ENCODE measurements around the gene SNRNP25. TPM values are rescaled to one million over a fixed set of nuclear protein-coding genes. Genes with fewer than 3 reads are reported as not detected.

SNRNP25 gene
- polyA plus RNA-seq, 1 donor: 21.6 TPM

- no peak overlapping the region for H3K27ac ChIP-seq (ENCODE audit: low read length)
- DNase-seq: no peak
- H3K4me1 ChIP-seq (ENCODE audit: control insufficient read depth, insufficient read depth, low read length): no peaks in the 10 kb centered on the region
- no CpG with 5 or more reads among the region's 14 CpGs for WGBS (ENCODE audit: insufficient coverage, low lambda C conversion rate)
- no peaks in the 10 kb centered on the region for H3K27me3 ChIP-seq (ENCODE audit: control insufficient read depth, insufficient read depth, low read length)
- no peak overlapping the region for H3K4me3 ChIP-seq (ENCODE audit: low read length)
- peaks cover 64% of the 10 kb centered on the region for H3K36me3 ChIP-seq (ENCODE audit: control insufficient read depth, insufficient read depth, low read length)
- peaks cover 2% of the 10 kb centered on the region for H3K9me3 ChIP-seq (ENCODE audit: control insufficient read depth, low read depth, low read length)
These were observed 35.0 kb downstream of the SNRNP25 start for GRCh38 chr16:88613-89012.

- Histone ChIP-seq H3K4me1 (ENCODE audit: control insufficient read depth, insufficient read depth, low read length) (no peaks in the 10 kb centered on the region), H3K4me3 (ENCODE audit: low read length) (no peak overlapping the region), H3K27me3 (ENCODE audit: control insufficient read depth, insufficient read depth, low read length) (no peaks in the 10 kb centered on the region), H3K9me3 (ENCODE audit: control insufficient read depth, low read depth, low read length) (peaks cover 2% of the 10 kb centered on the region), H3K27ac (ENCODE audit: low read length) (no peak overlapping the region), H3K36me3 (ENCODE audit: control insufficient read depth, insufficient read depth, low read length) (peaks cover 55% of the 10 kb centered on the region)
- no CpG with 5 or more reads among the region's 30 CpGs for WGBS (ENCODE audit: insufficient coverage, low lambda C conversion rate)
- DNase-seq: no peak
These were observed 36.0 kb downstream of the SNRNP25 start for GRCh38 chr16:89391-90302.

- Histone ChIP-seq H3K27me3 (ENCODE audit: control insufficient read depth, insufficient read depth, low read length) (no peaks in the 10 kb centered on the region), H3K4me1 (ENCODE audit: control insufficient read depth, insufficient read depth, low read length) (no peaks in the 10 kb centered on the region), H3K9me3 (ENCODE audit: control insufficient read depth, low read depth, low read length) (no peaks in the 10 kb centered on the region), H3K4me3 (ENCODE audit: low read length) (no peak overlapping the region), H3K36me3 (ENCODE audit: control insufficient read depth, insufficient read depth, low read length) (peaks cover 41% of the 10 kb centered on the region), H3K27ac (ENCODE audit: low read length) (no peak overlapping the region)
- WGBS (ENCODE audit: insufficient coverage, low lambda C conversion rate): no CpG with 5 or more reads among the region's 9 CpGs
- no peak for DNase-seq
These were observed 37.9 kb downstream of the SNRNP25 start for GRCh38 chr16:91484-91883.

DNA sequence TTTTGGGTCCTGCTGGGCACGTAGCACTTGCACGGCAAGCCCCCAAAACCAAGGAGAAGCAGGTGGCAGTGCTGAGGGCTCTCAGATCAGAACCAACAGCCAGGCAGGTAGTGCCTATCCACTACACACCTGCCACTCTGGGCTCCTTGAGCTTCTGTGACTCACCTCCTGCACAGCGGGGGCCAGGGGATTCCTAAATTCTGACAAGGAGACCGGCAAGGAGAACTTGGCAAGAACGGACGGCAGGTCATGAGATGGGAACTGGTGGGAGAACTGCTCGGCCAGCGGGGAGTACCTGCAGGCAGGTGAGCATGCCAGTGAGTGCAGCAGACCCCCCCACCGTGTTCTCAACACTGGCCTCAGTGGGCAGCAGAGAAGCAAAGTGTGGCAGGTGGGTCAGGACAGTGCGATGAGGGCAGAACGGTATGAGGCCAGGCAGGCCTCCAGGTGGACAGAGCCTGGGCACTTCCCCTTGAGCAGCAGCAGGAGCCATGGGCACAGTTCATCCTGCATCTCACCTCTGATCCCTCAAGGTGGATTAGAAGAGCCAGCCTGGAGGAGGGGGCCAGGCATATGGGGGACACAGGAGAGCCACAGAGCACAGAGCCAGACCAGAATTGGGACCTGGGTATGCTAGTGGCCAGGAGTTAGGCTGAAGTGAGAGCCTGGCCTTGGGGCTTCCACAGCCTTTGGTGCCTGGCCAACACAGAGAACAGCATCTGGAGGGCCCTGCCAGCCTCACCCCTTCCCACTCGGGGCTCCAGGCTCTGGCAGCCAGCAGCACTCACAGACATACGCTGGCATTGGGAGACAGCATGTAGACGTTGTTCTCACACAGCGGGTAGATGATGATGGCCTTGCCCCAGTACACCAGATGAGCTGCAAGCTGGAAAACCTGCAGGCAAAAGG, 39.1 kb downstream of the SNRNP25 start:
- Histone ChIP-seq H3K9me3 (ENCODE audit: control insufficient read depth, low read depth, low read length) (no peaks in the 10 kb centered on the region), H3K27me3 (ENCODE audit: control insufficient read depth, insufficient read depth, low read length) (no peaks in the 10 kb centered on the region), H3K4me3 (ENCODE audit: low read length) (no peak overlapping the region), H3K4me1 (ENCODE audit: control insufficient read depth, insufficient read depth, low read length) (no peaks in the 10 kb centered on the region), H3K36me3 (ENCODE audit: control insufficient read depth, insufficient read depth, low read length) (peaks cover 37% of the 10 kb centered on the region), H3K27ac (ENCODE audit: low read length) (no peak overlapping the region)
- no CpG with 5 or more reads among the region's 15 CpGs for WGBS (ENCODE audit: insufficient coverage, low lambda C conversion rate)
- no peak for DNase-seq

- Histone ChIP-seq H3K9me3 (ENCODE audit: control insufficient read depth, low read depth, low read length) (no peaks in the 10 kb centered on the region), H3K4me3 (ENCODE audit: low read length) (no peak overlapping the region), H3K36me3 (ENCODE audit: control insufficient read depth, insufficient read depth, low read length) (peaks cover 30% of the 10 kb centered on the region), H3K27ac (ENCODE audit: low read length) (no peak overlapping the region), H3K27me3 (ENCODE audit: control insufficient read depth, insufficient read depth, low read length) (no peaks in the 10 kb centered on the region), H3K4me1 (ENCODE audit: control insufficient read depth, insufficient read depth, low read length) (no peaks in the 10 kb centered on the region)
- no peak for DNase-seq
- no CpG with 5 or more reads among the region's 5 CpGs for WGBS (ENCODE audit: insufficient coverage, low lambda C conversion rate)
These were observed 41.3 kb downstream of the SNRNP25 start for GRCh38 chr16:94918-95265.

- no peak overlapping the region for H3K4me3 ChIP-seq (ENCODE audit: low read length)
- no peaks in the 10 kb centered on the region for H3K4me1 ChIP-seq (ENCODE audit: control insufficient read depth, insufficient read depth, low read length)
- WGBS (ENCODE audit: insufficient coverage, low lambda C conversion rate): no CpG with 5 or more reads among the region's 11 CpGs
- peak; percentile 76 to 86 for DNase-seq
- H3K36me3 ChIP-seq (ENCODE audit: control insufficient read depth, insufficient read depth, low read length): peaks cover 28% of the 10 kb centered on the region
- no peaks in the 10 kb centered on the region for H3K9me3 ChIP-seq (ENCODE audit: control insufficient read depth, low read depth, low read length)
- H3K27me3 ChIP-seq (ENCODE audit: control insufficient read depth, insufficient read depth, low read length): no peaks in the 10 kb centered on the region
- no peak overlapping the region for H3K27ac ChIP-seq (ENCODE audit: low read length)
These were observed 43.3 kb downstream of the SNRNP25 start for GRCh38 chr16:96935-97381.

- H3K4me3 ChIP-seq (ENCODE audit: low read length): no peak overlapping the region
- DNase-seq: no peak
- H3K36me3 ChIP-seq (ENCODE audit: control insufficient read depth, insufficient read depth, low read length): peaks cover 23% of the 10 kb centered on the region
- H3K27ac ChIP-seq (ENCODE audit: low read length): no peak overlapping the region
- WGBS (ENCODE audit: insufficient coverage, low lambda C conversion rate): no CpG with 5 or more reads among the region's 8 CpGs
- no peaks in the 10 kb centered on the region for H3K9me3 ChIP-seq (ENCODE audit: control insufficient read depth, low read depth, low read length)
- H3K27me3 ChIP-seq (ENCODE audit: control insufficient read depth, insufficient read depth, low read length): no peaks in the 10 kb centered on the region
- no peaks in the 10 kb centered on the region for H3K4me1 ChIP-seq (ENCODE audit: control insufficient read depth, insufficient read depth, low read length)
These were observed 44.2 kb downstream of the SNRNP25 start for GRCh38 chr16:97822-98221.

- Histone ChIP-seq H3K27me3 (ENCODE audit: control insufficient read depth, insufficient read depth, low read length) (no peaks in the 10 kb centered on the region), H3K27ac (ENCODE audit: low read length) (no peak overlapping the region), H3K4me3 (ENCODE audit: low read length) (no peak overlapping the region), H3K36me3 (ENCODE audit: control insufficient read depth, insufficient read depth, low read length) (peaks cover 30% of the 10 kb centered on the region), H3K9me3 (ENCODE audit: control insufficient read depth, low read depth, low read length) (no peaks in the 10 kb centered on the region), H3K4me1 (ENCODE audit: control insufficient read depth, insufficient read depth, low read length) (no peaks in the 10 kb centered on the region)
- no peak for DNase-seq
- WGBS (ENCODE audit: insufficient coverage, low lambda C conversion rate): no CpG with 5 or more reads among the region's 5 CpGs
These were observed 47.4 kb downstream of the SNRNP25 start for GRCh38 chr16:100989-101388.

- H3K27me3 ChIP-seq (ENCODE audit: control insufficient read depth, insufficient read depth, low read length): no peaks in the 10 kb centered on the region
- H3K4me1 ChIP-seq (ENCODE audit: control insufficient read depth, insufficient read depth, low read length): no peaks in the 10 kb centered on the region
- no peaks in the 10 kb centered on the region for H3K9me3 ChIP-seq (ENCODE audit: control insufficient read depth, low read depth, low read length)
- H3K36me3 ChIP-seq (ENCODE audit: control insufficient read depth, insufficient read depth, low read length): peaks cover 31% of the 10 kb centered on the region
- no peak for DNase-seq
- no peak overlapping the region for H3K4me3 ChIP-seq (ENCODE audit: low read length)
- no peak overlapping the region for H3K27ac ChIP-seq (ENCODE audit: low read length)
- WGBS (ENCODE audit: insufficient coverage, low lambda C conversion rate): no CpG with 5 or more reads among the region's 6 CpGs
These were observed 48.0 kb downstream of the SNRNP25 start for GRCh38 chr16:101586-101985.

- H3K27ac ChIP-seq (ENCODE audit: low read length): no peak overlapping the region
- no peaks in the 10 kb centered on the region for H3K27me3 ChIP-seq (ENCODE audit: control insufficient read depth, insufficient read depth, low read length)
- H3K9me3 ChIP-seq (ENCODE audit: control insufficient read depth, low read depth, low read length): no peaks in the 10 kb centered on the region
- no peak for DNase-seq
- peaks cover 33% of the 10 kb centered on the region for H3K36me3 ChIP-seq (ENCODE audit: control insufficient read depth, insufficient read depth, low read length)
- no peaks in the 10 kb centered on the region for H3K4me1 ChIP-seq (ENCODE audit: control insufficient read depth, insufficient read depth, low read length)
- no CpG with 5 or more reads among the region's 19 CpGs for WGBS (ENCODE audit: insufficient coverage, low lambda C conversion rate)
- H3K4me3 ChIP-seq (ENCODE audit: low read length): no peak overlapping the region
These were observed 48.6 kb downstream of the SNRNP25 start for GRCh38 chr16:102060-102855.

All from large intestine (tissue), 3 donors.